ENCODE results near the gene EFNA5. TPM values are rescaled to one million over a fixed set of nuclear protein-coding genes. Genes with fewer than 3 reads are reported as not detected.

The EFNA5 gene
- total and polyA plus RNA-seq, 4 donors: 4.2 to 11.8 (median 8.3) TPM

DNA sequence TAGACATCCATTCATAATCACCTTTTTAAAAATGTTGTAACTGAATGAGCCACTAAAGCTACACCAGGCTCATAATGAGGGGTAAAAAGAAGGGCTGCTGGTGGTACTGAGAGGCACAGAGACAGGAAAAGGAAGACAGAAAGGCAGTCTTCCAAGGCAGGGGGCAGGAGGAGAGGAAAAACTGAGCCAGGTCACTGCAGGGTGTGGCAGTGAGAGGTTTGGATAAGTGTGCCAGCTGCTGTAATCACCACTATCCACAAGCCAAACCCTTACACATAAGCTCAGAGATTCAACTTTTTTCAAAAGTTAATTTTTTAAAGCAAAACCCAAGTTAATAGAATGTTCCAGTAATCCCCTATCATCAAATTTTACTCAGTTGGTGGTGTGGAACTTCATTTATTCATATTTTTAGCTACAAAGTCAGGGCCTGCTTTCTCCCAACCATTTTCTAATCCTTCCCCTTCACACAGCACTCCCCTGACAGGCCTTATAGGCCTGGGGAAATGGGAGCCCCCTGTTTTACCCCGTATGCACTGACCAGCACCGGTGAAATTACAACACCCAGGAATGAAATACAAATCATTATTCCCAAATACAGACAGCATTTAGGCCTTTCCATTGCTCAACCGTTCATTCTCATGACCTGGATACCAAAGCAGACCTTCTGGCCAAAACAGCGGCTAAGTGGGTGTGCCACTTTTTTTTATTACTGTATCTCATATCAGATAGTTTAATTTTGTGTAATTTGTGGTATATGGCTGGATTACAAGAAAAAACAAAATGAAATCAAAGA is 76.3 kb downstream of the EFNA5 start:
- WGBS, 2 donors: 53 to 57% methylated on average over 4 of the region's 4 CpGs
- H3K4me1 ChIP-seq (ENCODE audit: control insufficient read depth in 1 of 2, insufficient read depth in 2 of 2, low read length in 2 of 2): peaks cover 2 to 3% of the 10 kb centered on the region in 2 donors
- H3K27ac ChIP-seq (ENCODE audit: low read depth in 1 of 2, low read length in 2 of 2): peak overlapping the region in 1 of 2 donors; percentile 17
- H3K9me3 ChIP-seq (ENCODE audit: control insufficient read depth, low read length): no peaks in the 10 kb centered on the region
- intact Hi-C loops (cut with DNase I): no loop called here
- peak; percentile 71 for ATAC-seq (ENCODE audit: low FRiP score)
- DNase-seq: peak in 1 of 2 donors; percentile 47
- no peaks in the 10 kb centered on the region for H3K27me3 ChIP-seq (ENCODE audit: control insufficient read depth in 1 of 2, insufficient read depth in 2 of 2, low read length in 1 of 2)
- no peaks in the 10 kb centered on the region for H3K36me3 ChIP-seq (ENCODE audit: control insufficient read depth in 1 of 2, insufficient read depth in 2 of 2, low read length in 1 of 2)
- no peak overlapping the region for H3K4me3 ChIP-seq (ENCODE audit: low read length in 2 of 2)

DNA sequence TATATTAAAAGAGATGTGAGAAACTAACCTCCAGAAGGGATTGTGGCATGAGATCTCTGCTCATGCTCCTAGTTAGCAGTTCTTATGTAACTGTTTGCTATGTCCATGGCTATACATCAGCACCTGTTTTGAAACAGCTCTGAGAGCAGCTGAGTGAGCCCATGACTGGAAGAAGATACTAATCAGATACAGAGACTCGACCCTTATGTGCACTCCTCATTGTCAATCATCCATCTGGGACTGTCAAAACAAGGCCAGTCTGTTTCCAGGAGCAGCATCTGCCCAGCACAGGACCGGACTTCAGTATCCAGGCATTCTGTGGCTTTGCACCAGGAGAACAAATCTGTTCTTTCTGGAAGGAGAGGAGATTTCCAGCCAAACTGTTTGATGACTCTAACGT is 77.7 kb downstream of the EFNA5 start:
- DNase-seq (no peak), ATAC-seq (ENCODE audit: low FRiP score) (no peak)
- intact Hi-C loops (cut with DNase I): no loop called here
- no peak overlapping the region for H3K4me3 ChIP-seq (ENCODE audit: low read length in 2 of 2)
- H3K36me3 ChIP-seq (ENCODE audit: control insufficient read depth in 1 of 2, insufficient read depth in 2 of 2, low read length in 1 of 2): no peaks in the 10 kb centered on the region
- 21 to 22% methylated on average over 3 of the region's 3 CpGs for WGBS, 2 donors
- H3K9me3 ChIP-seq (ENCODE audit: control insufficient read depth, low read length): no peaks in the 10 kb centered on the region
- H3K4me1 ChIP-seq (ENCODE audit: control insufficient read depth in 1 of 2, insufficient read depth in 2 of 2, low read length in 2 of 2): peaks cover 2 to 3% of the 10 kb centered on the region in 2 donors
- H3K27me3 ChIP-seq (ENCODE audit: control insufficient read depth in 1 of 2, insufficient read depth in 2 of 2, low read length in 1 of 2): no peaks in the 10 kb centered on the region
- peak overlapping the region in 1 of 2 donors; percentile 21 for H3K27ac ChIP-seq (ENCODE audit: low read depth in 1 of 2, low read length in 2 of 2)

GRCh38 chr5:107592515-107592914 is 78.2 kb downstream of the EFNA5 start:
- intact Hi-C loops (cut with DNase I): no loop called here
- H3K9me3 ChIP-seq (ENCODE audit: control insufficient read depth, low read length): no peaks in the 10 kb centered on the region
- ATAC-seq (ENCODE audit: low FRiP score): peak; percentile 13
- no peak overlapping the region for H3K27ac ChIP-seq (ENCODE audit: low read depth in 1 of 2, low read length in 2 of 2)
- H3K4me1 ChIP-seq (ENCODE audit: control insufficient read depth in 1 of 2, insufficient read depth in 2 of 2, low read length in 2 of 2): peaks cover 2 to 3% of the 10 kb centered on the region in 2 donors
- H3K27me3 ChIP-seq (ENCODE audit: control insufficient read depth in 1 of 2, insufficient read depth in 2 of 2, low read length in 1 of 2): no peaks in the 10 kb centered on the region
- H3K4me3 ChIP-seq (ENCODE audit: low read length in 2 of 2): no peak overlapping the region
- no peaks in the 10 kb centered on the region for H3K36me3 ChIP-seq (ENCODE audit: control insufficient read depth in 1 of 2, insufficient read depth in 2 of 2, low read length in 1 of 2)
- 49 to 50% methylated on average over 7 of the region's 7 CpGs for WGBS, 2 donors
- DNase-seq: no peak

DNA sequence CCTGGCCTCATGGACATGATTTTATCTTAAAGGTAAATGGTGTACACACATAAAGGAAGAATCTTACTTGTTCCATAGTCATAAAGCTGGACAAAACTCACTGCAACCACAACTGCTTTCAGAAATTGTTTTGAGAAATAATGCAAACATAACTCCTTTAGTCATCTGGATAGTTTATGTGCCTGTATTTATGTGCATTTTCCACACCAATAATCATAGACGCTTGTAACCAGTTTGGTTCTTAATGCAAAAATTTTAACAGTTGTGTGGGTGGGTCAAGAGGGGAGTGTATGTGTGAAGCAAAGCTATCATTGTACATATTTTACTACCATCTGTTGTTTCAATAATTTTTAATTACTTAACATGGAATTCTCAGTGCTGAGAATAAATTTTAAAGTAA is 80.1 kb downstream of the EFNA5 start:
- no peaks in the 10 kb centered on the region for H3K36me3 ChIP-seq (ENCODE audit: control insufficient read depth in 1 of 2, insufficient read depth in 2 of 2, low read length in 1 of 2)
- 91 to 95% methylated on average over 1 of the region's 1 CpG for WGBS, 2 donors
- H3K9me3 ChIP-seq (ENCODE audit: control insufficient read depth, low read length): no peaks in the 10 kb centered on the region
- intact Hi-C loops (cut with DNase I): no loop called here
- H3K27ac ChIP-seq (ENCODE audit: low read depth in 1 of 2, low read length in 2 of 2): no peak overlapping the region
- H3K27me3 ChIP-seq (ENCODE audit: control insufficient read depth in 1 of 2, insufficient read depth in 2 of 2, low read length in 1 of 2): no peaks in the 10 kb centered on the region
- ATAC-seq (ENCODE audit: low FRiP score) (no peak), DNase-seq (no peak)
- no peak overlapping the region for H3K4me3 ChIP-seq (ENCODE audit: low read length in 2 of 2)
- peaks cover 2 to 3% of the 10 kb centered on the region in 2 donors for H3K4me1 ChIP-seq (ENCODE audit: control insufficient read depth in 1 of 2, insufficient read depth in 2 of 2, low read length in 2 of 2)

DNA sequence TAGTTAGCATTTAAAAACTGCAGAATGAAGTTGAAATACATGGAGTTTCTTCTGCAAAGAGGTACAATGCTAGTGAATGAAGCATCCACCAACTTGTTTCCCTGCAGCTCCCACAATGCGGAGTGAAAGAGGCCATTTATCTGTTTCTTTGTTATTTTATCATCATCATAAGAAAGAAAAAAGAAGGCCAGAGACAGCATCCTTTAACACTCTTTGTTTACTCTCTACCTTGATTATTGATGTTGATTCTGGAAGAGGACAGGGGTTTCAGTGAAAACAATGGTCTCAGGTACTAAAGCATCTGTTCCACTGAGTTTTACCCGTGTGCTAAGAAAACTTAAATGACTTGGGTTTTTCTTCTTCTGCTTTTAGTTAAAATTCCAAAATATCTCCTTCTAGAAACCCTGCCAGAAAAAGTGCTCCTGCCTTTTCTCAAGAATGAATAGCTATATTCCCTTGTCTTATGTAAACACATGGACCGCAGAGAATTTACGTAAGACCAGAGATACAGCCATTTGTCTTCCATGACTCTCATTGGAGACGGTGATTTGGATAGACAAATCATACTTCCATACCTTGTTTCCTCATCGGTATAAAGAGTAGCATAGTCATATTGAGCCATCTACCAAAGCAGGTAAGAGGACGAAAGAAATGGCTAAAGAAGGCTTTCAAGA is 81.1 kb downstream of the EFNA5 start:
- Histone ChIP-seq H3K27ac (ENCODE audit: low read depth in 1 of 2, low read length in 2 of 2) (no peak overlapping the region), H3K9me3 (ENCODE audit: control insufficient read depth, low read length) (no peaks in the 10 kb centered on the region), H3K4me1 (ENCODE audit: control insufficient read depth in 1 of 2, insufficient read depth in 2 of 2, low read length in 2 of 2) (peaks cover 2% of the 10 kb centered on the region in 2 donors), H3K36me3 (ENCODE audit: control insufficient read depth in 1 of 2, insufficient read depth in 2 of 2, low read length in 1 of 2) (no peaks in the 10 kb centered on the region), H3K27me3 (ENCODE audit: control insufficient read depth in 1 of 2, insufficient read depth in 2 of 2, low read length in 1 of 2) (no peaks in the 10 kb centered on the region), H3K4me3 (ENCODE audit: low read length in 2 of 2) (no peak overlapping the region)
- ATAC-seq (ENCODE audit: low FRiP score) (no peak), DNase-seq (no peak)
- intact Hi-C loops (cut with DNase I): no loop called here
- WGBS, 2 donors: 68 to 73% methylated on average over 7 of the region's 7 CpGs

- Histone ChIP-seq H3K9me3 (ENCODE audit: control insufficient read depth, low read length) (no peaks in the 10 kb centered on the region), H3K4me1 (ENCODE audit: control insufficient read depth in 1 of 2, insufficient read depth in 2 of 2, low read length in 2 of 2) (peaks cover under 1 to 1% of the 10 kb centered on the region in 2 donors), H3K27me3 (ENCODE audit: control insufficient read depth in 1 of 2, insufficient read depth in 2 of 2, low read length in 1 of 2) (no peaks in the 10 kb centered on the region), H3K4me3 (ENCODE audit: low read length in 2 of 2) (no peak overlapping the region), H3K27ac (ENCODE audit: low read depth in 1 of 2, low read length in 2 of 2) (no peak overlapping the region), H3K36me3 (ENCODE audit: control insufficient read depth in 1 of 2, insufficient read depth in 2 of 2, low read length in 1 of 2) (no peaks in the 10 kb centered on the region)
- DNase-seq (no peak), ATAC-seq (ENCODE audit: low FRiP score) (no peak)
- intact Hi-C loops (cut with DNase I): no loop called here
Measured at GRCh38 chr5:107582625-107583024, 88.1 kb downstream of the EFNA5 start.

GRCh38 chr5:107580889-107581820 is 89.6 kb downstream of the EFNA5 start:
- no peak for DNase-seq
- peak; percentile 66 for ATAC-seq (ENCODE audit: low FRiP score)
- Histone ChIP-seq H3K4me3 (ENCODE audit: low read length in 2 of 2) (no peak overlapping the region), H3K4me1 (ENCODE audit: control insufficient read depth in 1 of 2, insufficient read depth in 2 of 2, low read length in 2 of 2) (peaks cover 1 to 6% of the 10 kb centered on the region in 2 donors), H3K27ac (ENCODE audit: low read depth in 1 of 2, low read length in 2 of 2) (no peak overlapping the region), H3K27me3 (ENCODE audit: control insufficient read depth in 1 of 2, insufficient read depth in 2 of 2, low read length in 1 of 2) (no peaks in the 10 kb centered on the region), H3K9me3 (ENCODE audit: control insufficient read depth, low read length) (no peaks in the 10 kb centered on the region), H3K36me3 (ENCODE audit: control insufficient read depth in 1 of 2, insufficient read depth in 2 of 2, low read length in 1 of 2) (no peaks in the 10 kb centered on the region)
- intact Hi-C loops (cut with DNase I): no loop called here
- WGBS, 2 donors: 44 to 46% methylated on average over 8 of the region's 8 CpGs

- Histone ChIP-seq H3K4me1 (ENCODE audit: control insufficient read depth in 1 of 2, insufficient read depth in 2 of 2, low read length in 2 of 2) (peaks cover 1 to 6% of the 10 kb centered on the region in 2 donors), H3K9me3 (ENCODE audit: control insufficient read depth, low read length) (no peaks in the 10 kb centered on the region), H3K36me3 (ENCODE audit: control insufficient read depth in 1 of 2, insufficient read depth in 2 of 2, low read length in 1 of 2) (no peaks in the 10 kb centered on the region), H3K4me3 (ENCODE audit: low read length in 2 of 2) (no peak overlapping the region), H3K27ac (ENCODE audit: low read depth in 1 of 2, low read length in 2 of 2) (no peak overlapping the region), H3K27me3 (ENCODE audit: control insufficient read depth in 1 of 2, insufficient read depth in 2 of 2, low read length in 1 of 2) (no peaks in the 10 kb centered on the region)
- no peak for DNase-seq
- ATAC-seq (ENCODE audit: low FRiP score): peak; percentile 33
- intact Hi-C loops (cut with DNase I): loop anchor here (10.0 kb wide), 3 partner anchors 103 to 323 kb away; no protein-coding TSS in a partner anchor
- WGBS, 2 donors: 35 to 48% methylated on average over 4 of the region's 4 CpGs
Measured at GRCh38 chr5:107578051-107578635, 92.6 kb downstream of the EFNA5 start.

All from aorta (tissue), 5 donors.